ENCODE data around the gene SIRPG.

Gene SIRPG

GRCh38 chr20:1588533-1589460 lies 68.8 kb downstream of the SIRPG start:
- TF ChIP-seq, protein P1, sequence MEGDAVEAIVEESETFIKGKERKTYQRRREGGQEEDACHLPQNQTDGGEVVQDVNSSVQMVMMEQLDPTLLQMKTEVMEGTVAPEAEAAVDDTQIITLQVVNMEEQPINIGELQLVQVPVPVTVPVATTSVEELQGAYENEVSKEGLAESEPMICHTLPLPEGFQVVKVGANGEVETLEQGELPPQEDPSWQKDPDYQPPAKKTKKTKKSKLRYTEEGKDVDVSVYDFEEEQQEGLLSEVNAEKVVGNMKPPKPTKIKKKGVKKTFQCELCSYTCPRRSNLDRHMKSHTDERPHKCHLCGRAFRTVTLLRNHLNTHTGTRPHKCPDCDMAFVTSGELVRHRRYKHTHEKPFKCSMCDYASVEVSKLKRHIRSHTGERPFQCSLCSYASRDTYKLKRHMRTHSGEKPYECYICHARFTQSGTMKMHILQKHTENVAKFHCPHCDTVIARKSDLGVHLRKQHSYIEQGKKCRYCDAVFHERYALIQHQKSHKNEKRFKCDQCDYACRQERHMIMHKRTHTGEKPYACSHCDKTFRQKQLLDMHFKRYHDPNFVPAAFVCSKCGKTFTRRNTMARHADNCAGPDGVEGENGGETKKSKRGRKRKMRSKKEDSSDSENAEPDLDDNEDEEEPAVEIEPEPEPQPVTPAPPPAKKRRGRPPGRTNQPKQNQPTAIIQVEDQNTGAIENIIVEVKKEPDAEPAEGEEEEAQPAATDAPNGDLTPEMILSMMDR (IDR thresholded peaks at IDR 0.05; ENCODE audit: low read depth, low read length), result no peak
- in situ Hi-C loops (cut with HindIII; ENCODE audit: low sequenced_read_pairs), result no loop called here
- no peak overlapping the region for H3K4me3 ChIP-seq (ENCODE audit: low read depth, low read length)
- DNase-seq (ENCODE audit: low read depth, low spot score), result no peak

DNA sequence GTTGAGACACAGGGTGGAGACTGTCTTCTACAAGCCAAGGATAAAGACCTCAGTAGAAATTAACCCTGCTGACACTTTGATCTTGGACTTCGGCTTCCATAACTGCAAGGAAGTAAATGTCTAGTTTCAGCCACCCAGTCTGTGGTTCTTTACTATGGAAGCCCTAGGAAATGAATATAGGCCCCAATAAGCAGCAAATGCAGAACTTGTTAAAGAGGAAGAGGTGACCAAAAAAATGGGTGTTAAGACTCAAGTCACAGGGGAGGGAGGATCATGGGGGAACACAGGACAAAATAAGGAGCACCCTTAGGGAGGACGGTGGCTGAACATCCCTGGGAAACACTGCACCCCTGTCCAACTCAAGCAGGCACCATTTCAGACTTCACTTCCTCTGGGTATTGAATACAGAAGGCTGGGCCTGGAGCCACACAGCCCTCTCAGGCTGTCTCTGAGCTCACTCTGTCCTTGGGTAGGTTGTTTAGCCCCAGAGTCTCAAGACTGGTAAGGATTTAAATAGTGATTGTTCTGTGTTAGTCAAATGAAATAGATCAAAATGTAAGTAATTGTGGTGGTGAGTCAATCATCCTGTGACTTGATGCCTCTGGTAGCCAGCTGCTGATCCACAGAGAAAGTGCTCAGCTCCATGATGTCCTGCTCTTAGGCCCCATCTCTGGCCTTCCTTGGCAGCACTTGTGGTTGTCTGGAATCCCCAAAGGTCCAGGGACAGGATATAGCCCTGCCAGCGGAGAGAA lies 69.6 kb downstream of the SIRPG start:
- in situ Hi-C loops (cut with HindIII; ENCODE audit: low sequenced_read_pairs), result no loop called here
- DNase-seq (ENCODE audit: low read depth, low spot score), result no peak

DNA sequence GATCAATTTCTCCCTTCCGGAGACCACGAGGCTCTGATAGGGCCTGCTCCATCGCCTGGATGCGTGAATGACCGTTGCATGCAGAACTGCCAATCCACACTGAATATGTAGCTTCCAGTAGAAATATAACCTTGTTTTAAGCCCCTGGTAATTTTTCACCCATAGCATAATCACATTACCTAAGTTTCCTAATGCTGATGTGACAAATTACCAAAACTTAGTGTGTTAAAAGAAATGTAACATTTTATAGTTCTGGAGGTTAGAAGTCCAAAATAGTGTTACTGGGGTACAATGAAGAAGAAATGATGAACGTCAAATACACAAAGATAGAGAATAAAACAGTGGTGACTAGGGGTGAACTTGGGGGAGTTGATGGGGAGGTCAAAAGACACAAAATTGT lies 78.1 kb downstream of the SIRPG start:
- no peak for DNase-seq (ENCODE audit: low read depth, low spot score)
- TF ChIP-seq, protein P1 (IDR thresholded peaks at IDR 0.05; ENCODE audit: low read depth, low read length), result no peak
- in situ Hi-C loops (cut with HindIII; ENCODE audit: low sequenced_read_pairs), result no loop called here
- H3K4me3 ChIP-seq (ENCODE audit: low read depth, low read length), result no peak overlapping the region

More for the DNA sequence above, 69.6 kb downstream of the SIRPG start:
- TF ChIP-seq, protein P1 (IDR thresholded peaks at IDR 0.05; ENCODE audit: low read depth, low read length), result no peak
- no peak overlapping the region for H3K4me3 ChIP-seq (ENCODE audit: low read depth, low read length)

All from astrocyte of the spinal cord (primary cell).